Measurements from ENCODE around the gene HSPBAP1. TPM values are rescaled to one million over a fixed set of nuclear protein-coding genes. Genes with fewer than 3 reads are reported as not detected.

HSPBAP1 gene, protein sequence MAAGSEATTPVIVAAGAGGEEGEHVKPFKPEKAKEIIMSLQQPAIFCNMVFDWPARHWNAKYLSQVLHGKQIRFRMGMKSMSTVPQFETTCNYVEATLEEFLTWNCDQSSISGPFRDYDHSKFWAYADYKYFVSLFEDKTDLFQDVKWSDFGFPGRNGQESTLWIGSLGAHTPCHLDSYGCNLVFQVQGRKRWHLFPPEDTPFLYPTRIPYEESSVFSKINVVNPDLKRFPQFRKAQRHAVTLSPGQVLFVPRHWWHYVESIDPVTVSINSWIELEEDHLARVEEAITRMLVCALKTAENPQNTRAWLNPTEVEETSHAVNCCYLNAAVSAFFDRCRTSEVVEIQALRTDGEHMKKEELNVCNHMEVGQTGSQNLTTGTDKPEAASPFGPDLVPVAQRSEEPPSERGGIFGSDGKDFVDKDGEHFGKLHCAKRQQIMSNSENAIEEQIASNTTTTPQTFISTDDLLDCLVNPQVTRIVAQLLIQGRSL
- 10 to 100 TPM; 17.7 to 29.5 (median 22.9) TPM for total RNA-seq
- total RNA-seq (2013) = 19.1 TPM
- 8.8 to 35.7 (median 16.5) reads per million in 29 experiments for total RNA-seq

DNA sequence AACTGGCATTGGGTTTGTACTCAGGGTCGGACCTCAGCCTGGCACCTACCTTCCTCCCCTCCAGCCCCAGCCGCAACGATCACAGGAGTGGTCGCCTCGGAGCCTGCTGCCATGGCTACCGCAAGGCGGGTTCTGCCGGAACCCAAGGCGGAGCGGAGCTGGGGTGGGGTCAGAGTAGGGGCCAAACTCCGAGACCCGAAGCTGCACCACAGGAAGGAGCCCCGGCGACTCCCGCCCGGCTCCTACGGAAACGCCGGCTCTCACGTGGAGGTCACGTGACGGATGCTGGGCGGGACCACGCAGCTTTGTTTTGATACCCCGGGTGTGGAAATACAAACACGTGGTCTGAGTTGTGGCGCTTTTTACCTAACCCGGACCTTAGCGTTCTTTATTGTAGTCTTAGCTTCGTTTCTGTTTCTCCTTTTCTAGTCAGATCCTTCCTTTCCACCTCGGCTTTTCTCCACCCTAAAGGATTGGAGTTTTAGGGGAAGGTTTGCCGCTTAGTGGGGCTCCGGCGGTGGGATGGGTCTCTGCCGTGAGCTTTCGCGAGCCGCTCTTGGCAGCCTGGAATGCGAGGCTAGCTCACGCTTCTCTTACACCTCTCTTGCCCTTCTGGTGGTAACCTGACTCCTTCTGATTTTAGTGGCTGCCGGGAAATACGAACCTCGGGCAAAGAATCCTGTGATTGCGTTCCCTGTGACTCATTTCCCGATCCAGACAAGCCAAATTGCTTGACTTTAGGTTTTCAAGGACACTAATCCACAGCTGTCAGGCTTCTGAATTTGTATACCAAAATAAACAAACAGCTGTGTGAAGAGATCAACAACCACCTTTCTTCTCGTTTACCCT is at the start of gene HSPBAP1:
TSS of gene HSPBAP1 (minus strand) at position 264 of the 849 bp plus-strand sequence. CDS start at position 113, 151 bp downstream.
- Mint-ChIP-seq H3K4me3 (no peak within 1 kb of the TSS), H3K36me3 (no peaks in the 10 kb centered on the region), H3K9me3 (no peaks in the 10 kb centered on the region), H3K27ac (peak within 1 kb of the TSS in 1 of 2 donors; percentile 96), H3K4me1 (peaks cover 29 to 41% (median 30%) of the 10 kb centered on the region in 3 donors), H3K27me3 (no peaks in the 10 kb centered on the region)
- peak; percentile 69 to 79 (median 76) for ATAC-seq (replicated peaks in 1 of 4)
- peaks cover 23 to 29% of the 10 kb centered on the region in 2 experiments for H3K4me1 ChIP-seq (ENCODE audit: control insufficient read depth in 1 of 2, extremely low read depth in 1 of 2, insufficient read depth in 2 of 2, low read length in 2 of 2)
- H3K27ac ChIP-seq (ENCODE audit: low read length) = peak within 1 kb of the TSS; percentile 83
- H3K9me3 ChIP-seq = no peaks in the 10 kb centered on the region
- no peaks in the 10 kb centered on the region for H3K27me3 ChIP-seq (replicated peaks in 1 of 2; ENCODE audit: control insufficient read depth in 2 of 2, extremely low read depth in 1 of 2, insufficient read depth in 2 of 2, low read length in 1 of 2)
- peak within 1 kb of the TSS; percentile 64 to 76 for H3K4me3 ChIP-seq (ENCODE audit: control insufficient read depth in 1 of 2, extremely low read depth in 1 of 2, low read length in 1 of 2)
- POLR2A ChIA-PET = interaction anchor here in 1 of 2 donors (0.7 to 1.5 kb wide), 3 partner anchors 17 to 408 kb away, joined by 3 to 11 read pairs (median 4); partner anchors contain the start of genes SEC22A and WDR5B
- under 1% methylated on average over 32 of the region's 46 CpGs for WGBS (ENCODE audit: insufficient coverage)
- CTCF ChIA-PET = interaction anchor here in 1 of 2 donors (0.6 to 2.0 kb wide), 8 partner anchors 12 to 1134 kb away, joined by 3 to 8 read pairs (median 3); partner anchors contain the start of genes FAM162A and SEC22A
- H3K36me3 ChIP-seq (ENCODE audit: control insufficient read depth in 2 of 2, extremely low read depth in 1 of 2, insufficient read depth in 1 of 2, low read length in 1 of 2) = no peaks in the 10 kb centered on the region
- DNase-seq = peak; percentile 80 to 94 (median 87)

DNA sequence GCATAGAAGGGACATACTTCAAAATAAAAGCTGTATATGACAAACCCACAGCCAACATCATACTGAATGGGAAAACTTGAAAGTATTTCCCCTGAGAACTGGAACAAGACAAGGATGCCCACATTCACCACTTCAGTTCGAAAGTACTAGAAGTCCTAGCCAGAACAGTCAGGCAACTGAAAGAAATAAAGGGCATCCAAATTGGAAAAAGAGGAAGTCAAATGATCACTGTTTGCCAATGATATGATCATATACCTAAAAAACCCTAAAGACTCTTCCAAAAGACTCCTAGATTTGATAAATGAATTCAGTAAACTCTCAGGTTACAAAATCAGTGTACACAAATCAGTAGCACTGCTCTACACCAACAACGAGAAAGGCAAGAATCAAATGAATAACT is 42.0 kb upstream of the HSPBAP1 start:
- Mint-ChIP-seq H3K27me3 (no peaks in the 10 kb centered on the region), H3K9me3 (peaks cover 0 to 4% (median 0%) of the 10 kb centered on the region in 3 donors), H3K27ac (no peak overlapping the region), H3K4me1 (no peaks in the 10 kb centered on the region), H3K36me3 (peaks cover 39% of the 10 kb centered on the region), H3K4me3 (no peak overlapping the region)
- H3K4me3 ChIP-seq (ENCODE audit: control insufficient read depth in 1 of 2, extremely low read depth in 1 of 2, low read length in 1 of 2) = no peak overlapping the region
- CTCF ChIA-PET = no interaction called here
- H3K27me3 ChIP-seq (replicated peaks in 1 of 2; ENCODE audit: control insufficient read depth in 2 of 2, extremely low read depth in 1 of 2, insufficient read depth in 2 of 2, low read length in 1 of 2) = no peaks in the 10 kb centered on the region
- no peaks in the 10 kb centered on the region for H3K9me3 ChIP-seq
- no CpG with 5 or more reads among the region's 2 CpGs for WGBS (ENCODE audit: insufficient coverage)
- H3K4me1 ChIP-seq (ENCODE audit: control insufficient read depth in 1 of 2, extremely low read depth in 1 of 2, insufficient read depth in 2 of 2, low read length in 2 of 2) = no peaks in the 10 kb centered on the region
- H3K36me3 ChIP-seq (ENCODE audit: control insufficient read depth in 2 of 2, extremely low read depth in 1 of 2, insufficient read depth in 1 of 2, low read length in 1 of 2) = peaks cover 0 to 2% of the 10 kb centered on the region in 2 donors
- ATAC-seq (replicated peaks in 1 of 4) (no peak), DNase-seq (no peak)
- no peak overlapping the region for H3K27ac ChIP-seq (ENCODE audit: low read length)
- POLR2A ChIA-PET = interaction anchor here in 1 of 2 donors (0.6 kb wide), 1 partner anchor 205 kb away, joined by 4 read pairs; no protein-coding TSS in a partner anchor

DNA sequence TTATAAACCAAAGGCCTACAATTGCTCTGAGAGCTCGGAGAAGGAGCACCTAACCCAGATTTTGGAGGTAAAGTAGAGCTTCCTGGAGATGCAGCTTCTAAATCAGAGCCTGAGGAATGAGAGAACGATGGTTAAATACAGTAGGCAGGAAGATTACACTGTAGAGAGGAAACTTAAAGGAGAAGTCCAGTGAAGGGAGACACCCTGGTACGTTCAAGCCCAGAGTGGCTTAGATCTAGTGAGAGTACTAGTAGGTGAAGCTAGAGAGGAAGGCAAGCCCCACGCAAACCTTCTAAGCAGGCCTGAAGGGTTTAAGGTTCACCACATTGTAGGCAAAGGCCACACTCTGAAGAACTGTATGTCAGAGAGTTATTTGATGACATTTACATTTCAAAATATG is 34.6 kb upstream of the HSPBAP1 start:
- no peaks in the 10 kb centered on the region for H3K4me1 ChIP-seq (ENCODE audit: control insufficient read depth in 1 of 2, extremely low read depth in 1 of 2, insufficient read depth in 2 of 2, low read length in 2 of 2)
- no peaks in the 10 kb centered on the region for H3K27me3 Mint-ChIP-seq
- POLR2A ChIA-PET = interaction anchor here in 1 of 2 donors (0.7 kb wide), 1 partner anchor 73 kb away, joined by 4 read pairs; no protein-coding TSS in a partner anchor

DNA sequence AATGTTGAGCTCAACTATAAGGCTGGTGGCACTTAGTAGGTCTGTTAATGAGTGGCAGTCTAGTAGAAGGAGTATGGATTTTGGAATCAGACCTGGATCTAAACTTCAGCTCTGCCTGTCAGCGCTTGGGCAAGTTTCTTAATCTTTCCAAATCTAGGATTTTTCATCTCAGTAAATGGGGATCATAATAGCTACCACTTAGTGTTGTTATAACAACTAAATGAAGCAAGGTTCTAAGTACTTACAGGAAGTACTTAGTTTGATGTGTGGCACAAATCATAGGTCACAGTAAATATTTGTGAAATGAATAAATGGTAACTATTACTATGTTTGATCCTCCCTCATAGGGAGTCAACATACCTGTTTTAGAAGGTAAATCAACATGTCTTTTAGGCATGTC is 32.6 kb upstream of the HSPBAP1 start:
- Mint-ChIP-seq H3K27ac (no peak overlapping the region), H3K4me1 (no peaks in the 10 kb centered on the region), H3K27me3 (no peaks in the 10 kb centered on the region), H3K9me3 (no peaks in the 10 kb centered on the region), H3K36me3 (peaks cover 63% of the 10 kb centered on the region), H3K4me3 (no peak overlapping the region)
- DNase-seq = no peak
- no peaks in the 10 kb centered on the region for H3K9me3 ChIP-seq
- ChIA-PET POLR2A (interaction anchor here in 1 of 2 donors (0.6 kb wide), 1 partner anchor 1215 kb away, joined by 3 read pairs; no protein-coding TSS in a partner anchor), CTCF (no interaction called here)
- H3K27me3 ChIP-seq (replicated peaks in 1 of 2; ENCODE audit: control insufficient read depth in 2 of 2, extremely low read depth in 1 of 2, insufficient read depth in 2 of 2, low read length in 1 of 2) = no peaks in the 10 kb centered on the region
- no peak for ATAC-seq (replicated peaks in 1 of 4)
- H3K4me3 ChIP-seq (ENCODE audit: control insufficient read depth in 1 of 2, extremely low read depth in 1 of 2, low read length in 1 of 2) = no peak overlapping the region
- no CpG with 5 or more reads among the region's 1 CpG for WGBS (ENCODE audit: insufficient coverage)
- no peaks in the 10 kb centered on the region for H3K4me1 ChIP-seq (ENCODE audit: control insufficient read depth in 1 of 2, extremely low read depth in 1 of 2, insufficient read depth in 2 of 2, low read length in 2 of 2)
- H3K27ac ChIP-seq (ENCODE audit: low read length) = no peak overlapping the region
- H3K36me3 ChIP-seq (ENCODE audit: control insufficient read depth in 2 of 2, extremely low read depth in 1 of 2, insufficient read depth in 1 of 2, low read length in 1 of 2) = peaks cover 0 to 7% of the 10 kb centered on the region in 2 donors

More for the DNA sequence above, 34.6 kb upstream of the HSPBAP1 start:
- CTCF ChIA-PET = no interaction called here
- no peak overlapping the region for H3K27ac ChIP-seq (ENCODE audit: low read length)
- Mint-ChIP-seq H3K4me3 (no peak overlapping the region), H3K36me3 (peaks cover 56% of the 10 kb centered on the region), H3K27ac (no peak overlapping the region), H3K4me1 (no peaks in the 10 kb centered on the region), H3K9me3 (no peaks in the 10 kb centered on the region)
- H3K4me3 ChIP-seq (ENCODE audit: control insufficient read depth in 1 of 2, extremely low read depth in 1 of 2, low read length in 1 of 2) = no peak overlapping the region
- no peak for DNase-seq
- H3K27me3 ChIP-seq (replicated peaks in 1 of 2; ENCODE audit: control insufficient read depth in 2 of 2, extremely low read depth in 1 of 2, insufficient read depth in 2 of 2, low read length in 1 of 2) = no peaks in the 10 kb centered on the region
- 97% methylated on average over 3 of the region's 4 CpGs for whole genome bisulfite sequencing (ENCODE audit: insufficient coverage)
- H3K36me3 ChIP-seq (ENCODE audit: control insufficient read depth in 2 of 2, extremely low read depth in 1 of 2, insufficient read depth in 1 of 2, low read length in 1 of 2) = peaks cover 0 to 8% of the 10 kb centered on the region in 2 donors
- ATAC-seq (replicated peaks in 1 of 4) = no peak
- H3K9me3 ChIP-seq = no peaks in the 10 kb centered on the region

DNA sequence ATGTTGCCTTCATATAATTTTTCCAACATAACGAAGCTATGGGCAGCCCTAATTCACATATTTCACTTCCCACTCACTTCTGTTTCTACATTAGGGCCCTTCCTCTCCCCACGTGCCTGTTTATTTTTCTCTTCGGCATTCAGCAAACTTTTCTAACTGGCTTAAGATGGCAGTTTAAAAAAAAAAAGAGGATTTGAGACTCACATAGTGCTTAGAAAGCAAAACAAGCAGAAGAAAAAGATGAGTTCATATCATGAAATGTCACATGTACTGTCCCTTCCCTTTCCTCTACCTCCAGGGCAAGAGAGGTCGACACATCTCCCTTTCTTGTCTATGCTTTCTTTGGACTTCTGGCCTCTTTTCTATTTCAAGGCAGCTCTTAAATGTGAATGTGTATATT is 31.8 kb upstream of the HSPBAP1 start:
- POLR2A ChIA-PET = no interaction called here

More for the DNA sequence above, 31.8 kb upstream of the HSPBAP1 start:
- Mint-ChIP-seq H3K27me3 (no peaks in the 10 kb centered on the region), H3K4me1 (no peaks in the 10 kb centered on the region), H3K9me3 (no peaks in the 10 kb centered on the region), H3K27ac (no peak overlapping the region), H3K4me3 (no peak overlapping the region), H3K36me3 (peaks cover 64% of the 10 kb centered on the region)
- Histone ChIP-seq H3K9me3 (no peaks in the 10 kb centered on the region), H3K27me3 (replicated peaks in 1 of 2; ENCODE audit: control insufficient read depth in 2 of 2, extremely low read depth in 1 of 2, insufficient read depth in 2 of 2, low read length in 1 of 2) (no peaks in the 10 kb centered on the region), H3K4me1 (ENCODE audit: control insufficient read depth in 1 of 2, extremely low read depth in 1 of 2, insufficient read depth in 2 of 2, low read length in 2 of 2) (no peaks in the 10 kb centered on the region), H3K27ac (ENCODE audit: low read length) (no peak overlapping the region), H3K36me3 (ENCODE audit: control insufficient read depth in 2 of 2, extremely low read depth in 1 of 2, insufficient read depth in 1 of 2, low read length in 1 of 2) (peaks cover 0 to 7% of the 10 kb centered on the region in 2 donors), H3K4me3 (ENCODE audit: control insufficient read depth in 1 of 2, extremely low read depth in 1 of 2, low read length in 1 of 2) (no peak overlapping the region)
- WGBS (ENCODE audit: insufficient coverage) = no CpG with 5 or more reads among the region's 4 CpGs
- ATAC-seq (replicated peaks in 1 of 4) (no peak), DNase-seq (no peak)
- CTCF ChIA-PET = no interaction called here
